Fibroblast of skin of right biceps (primary cell): ENCODE measurements around the gene AOX1.
"Not testable (repeated sequence)": the region's sequence is repeated elsewhere in the genome, so short reads cannot be mapped to it uniquely, and the experiment has no call there.

Experiments used
- DNase-seq: peaks from one replicate; pipeline ENCODE4 v3.0.0-alpha.2; 2013

The AOX1 gene

DNA sequence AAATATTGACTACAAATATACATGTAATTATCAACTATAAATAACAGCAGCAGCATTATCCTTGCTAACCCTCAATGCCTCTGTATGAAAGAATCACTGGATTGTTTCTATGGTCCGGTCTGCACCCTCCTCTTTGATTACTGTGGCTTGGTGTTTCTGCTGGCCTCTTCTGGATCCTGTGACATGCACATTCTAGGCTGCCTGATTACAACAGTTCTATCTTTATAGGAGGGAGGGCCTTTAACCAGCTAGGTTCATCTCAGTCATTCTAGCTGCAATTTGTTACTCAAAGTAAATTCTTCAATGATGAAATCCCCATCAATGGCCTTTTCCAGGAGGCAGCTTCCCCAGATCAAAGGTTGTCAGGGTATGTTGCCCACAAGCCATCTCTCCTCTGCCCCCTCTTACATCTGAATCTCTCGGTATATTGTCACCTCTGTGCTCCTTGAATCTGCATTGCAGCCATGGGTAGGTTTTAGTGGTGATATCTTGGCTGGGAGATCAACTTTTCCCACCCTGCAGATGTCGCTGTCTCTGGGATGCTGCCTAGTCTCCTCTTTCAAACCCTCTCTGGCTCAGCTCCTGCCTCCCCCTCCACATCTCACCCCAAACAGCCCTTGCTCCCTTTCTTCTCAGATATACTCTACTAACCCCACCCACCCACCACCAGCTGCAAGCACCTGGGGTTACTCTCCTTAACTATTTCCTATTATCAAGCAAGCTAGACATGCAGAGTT is 119.7 kb downstream of the AOX1 start:
- DNase-seq, result peak; percentile 19

DNA sequence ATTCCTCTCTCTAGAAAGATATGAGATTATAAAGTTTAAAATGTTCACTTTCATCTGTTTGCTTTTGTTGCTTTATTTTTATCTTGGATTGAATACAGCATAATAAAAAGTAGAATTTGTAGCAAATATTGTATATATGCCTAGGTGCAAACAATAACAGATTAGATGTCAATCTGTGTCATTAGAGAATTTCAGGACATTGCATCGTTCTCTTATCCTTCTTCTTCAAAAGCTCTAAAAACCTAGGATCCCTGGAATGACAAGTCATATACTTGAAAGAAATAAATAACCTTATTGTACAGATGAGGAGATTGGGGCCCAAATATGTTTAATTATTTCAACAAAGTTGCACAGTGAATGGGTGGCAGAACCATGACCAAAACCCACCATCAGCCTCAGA is 123.1 kb downstream of the AOX1 start:
- peak; percentile 13 for DNase-seq

DNA sequence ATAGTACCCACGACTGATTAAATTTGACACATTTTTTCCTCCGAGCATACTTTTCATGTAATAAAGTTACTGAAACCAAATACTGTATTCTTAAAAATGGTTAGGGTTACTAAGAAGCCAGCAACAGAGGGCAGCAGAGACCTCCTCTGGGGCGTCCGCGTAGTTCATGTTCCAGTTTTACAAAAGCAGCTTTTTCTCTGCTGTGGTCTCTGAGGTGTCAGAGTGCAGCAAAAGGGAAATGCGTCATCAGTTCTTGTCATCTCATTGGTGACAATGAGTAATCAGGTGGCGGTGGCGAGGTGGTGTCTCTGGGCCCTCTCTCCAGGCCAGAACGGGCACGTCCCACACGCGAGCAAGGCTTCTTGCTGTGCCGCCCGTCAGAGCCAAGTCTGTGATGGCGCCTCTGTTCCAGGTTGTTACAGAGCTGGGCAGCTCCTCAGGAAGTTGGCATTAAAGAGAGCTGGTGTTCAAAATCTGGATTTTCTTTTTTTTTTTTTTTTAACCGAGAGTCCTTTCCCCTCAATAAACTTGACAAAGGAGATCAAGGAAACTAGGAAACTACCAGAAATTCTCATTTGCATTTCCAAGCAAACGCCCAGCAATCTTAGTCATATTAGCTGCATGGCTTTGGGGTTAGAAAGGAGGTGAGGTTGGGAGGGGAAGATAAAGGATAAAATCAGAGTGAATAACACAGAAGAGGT is 127.3 kb downstream of the AOX1 start:
- DNase-seq, result peak; percentile 97

DNA sequence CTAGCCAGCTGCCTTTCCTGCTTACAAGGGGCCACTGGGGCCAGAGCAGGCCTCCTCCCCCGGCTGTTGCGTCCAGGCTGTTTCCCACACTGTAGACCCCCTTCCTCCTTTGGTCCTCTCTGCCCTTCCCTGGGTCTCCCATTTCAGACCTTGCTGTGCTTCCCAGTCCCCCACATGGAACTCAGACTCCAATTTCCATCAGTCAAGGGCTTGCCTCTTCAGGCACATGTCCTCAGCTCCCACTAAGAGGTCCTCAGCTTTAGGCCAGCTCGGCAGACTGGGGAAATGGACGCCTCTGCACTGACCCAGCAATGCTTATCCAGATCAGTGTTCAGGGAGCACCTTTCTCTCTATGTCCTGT is 127.9 kb downstream of the AOX1 start:
- DNase-seq, result no peak

DNA sequence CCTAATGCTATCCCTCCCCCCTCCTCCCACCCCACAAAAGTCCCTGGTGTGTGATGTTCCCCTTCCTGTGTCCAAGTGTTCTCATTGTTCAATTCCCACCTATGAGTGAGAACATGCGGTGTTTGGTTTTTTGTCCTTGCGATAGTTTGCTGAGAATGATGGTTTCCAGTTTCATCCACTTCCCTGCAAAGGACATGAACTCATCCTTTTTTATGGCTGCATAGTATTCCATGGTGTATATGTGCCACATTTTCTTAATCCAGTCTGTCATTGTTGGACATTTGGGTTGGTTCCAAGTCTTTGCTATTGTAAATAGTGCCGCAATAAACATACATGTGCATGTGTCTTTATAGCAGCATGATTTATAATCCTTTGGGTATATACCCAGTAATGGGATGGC is 129.2 kb downstream of the AOX1 start:
- DNase-seq, result not testable (repeated sequence)

DNA sequence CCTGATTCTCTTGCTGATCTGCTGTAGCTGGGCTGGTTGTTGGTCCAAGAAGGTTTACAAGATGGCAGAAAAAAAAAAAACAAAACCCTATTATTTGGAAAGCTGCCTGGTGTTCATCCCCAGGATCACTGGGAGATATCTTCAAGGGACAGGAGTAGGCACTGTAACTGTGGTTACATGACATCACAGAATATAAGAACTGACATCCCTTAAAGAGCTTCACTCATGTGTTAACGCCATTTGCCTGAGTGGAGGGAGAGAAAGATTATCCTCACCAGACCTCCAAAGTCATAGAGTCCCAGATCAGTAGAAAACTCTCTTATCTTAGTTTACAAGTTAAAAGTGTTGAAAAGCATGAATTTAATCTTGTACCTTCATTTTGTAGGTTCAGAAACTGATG is 130.6 kb downstream of the AOX1 start:
- DNase-seq, result no peak
